Lower leg skin (tissue), 4 donors: ENCODE data around the gene ARID1B. TPM values are rescaled to one million over a fixed set of nuclear protein-coding genes. Genes with fewer than 3 reads are reported as not detected.

ENCODE experiments used
- DNase-seq, 2 donors: peaks; one replicate each; pipeline ENCODE4 v3.0.0-alpha.2; 2019; ENCODE audit warnings: low spot score in 2 of 2
- H3K4me3 ChIP-seq: fragments of 200-600 bp; sonication (generic); 2 replicates; pipeline ENCODE4 v1.5.1; 2017; ENCODE audit warnings: mild to moderate bottlenecking, low read depth; ENCODE audit not compliant: poor library complexity, severe bottlenecking
- POLR2A ChIP-seq, 2 donors: fragments of 450-650 bp; IDR thresholded peaks; one replicate each; pipeline ENCODE4 v1.6.1; 2016 to 2017; ENCODE audit warnings: antibody characterized with exemption in 2 of 2, mild to moderate bottlenecking in 1 of 2, moderate library complexity in 1 of 2
- WGBS, 2 donors: methylation state at CpG; one replicate each; pipeline ENCODE4 v1.1.5; 2018; 5-methylcytosine and 5-hydroxymethylcytosine counted together
- intact Hi-C: fragments of 100-400 bp; cut with DNase I; formaldehyde crosslinking; loops from one replicate; pipeline ENCODE4 v1.15.0; 2023; ENCODE audit warnings: low total_unique reads
- total RNA-seq, 4 donors: library from RNA; depleted of rRNA; stranded (reverse); fragments of >200 nt; gene quantifications; one replicate each; pipeline ENCODE4 v1.1.0, GENCODE V29; 2016
- TF ChIP-seq, protein P1 (sequence below), 3 donors: fragments of 450-650 bp; IDR thresholded peaks; one replicate each; pipeline ENCODE4 v1.5.1; 2016; ENCODE audit warnings: antibody characterized with exemption in 3 of 3, mild to moderate bottlenecking in 3 of 3, moderate library complexity in 2 of 3

The ARID1B gene
- total RNA-seq, 4 donors from 2014 or later, result 87.3 to 132 (median 102) TPM

DNA sequence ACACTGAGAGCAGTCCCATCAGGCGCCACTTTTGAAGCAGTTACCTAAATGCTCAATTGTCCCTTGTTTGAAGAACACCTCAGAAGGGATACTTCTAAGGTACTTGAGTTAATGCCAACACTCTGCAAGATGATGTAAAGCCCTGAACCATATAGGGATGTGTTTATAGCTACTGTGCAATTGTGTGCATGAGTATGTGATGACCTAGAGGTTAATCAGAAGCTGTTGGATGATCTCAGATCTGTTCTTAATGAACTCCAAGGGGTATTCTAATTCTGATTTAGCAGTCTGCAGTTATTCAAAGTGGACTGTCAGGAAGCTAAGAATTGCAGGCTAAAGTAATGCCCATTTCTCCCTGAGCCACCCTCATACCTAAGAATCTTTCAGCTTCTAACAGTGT is 387.8 kb downstream of the ARID1B start:
- 96 to 100% methylated on average over 1 of the region's 1 CpG for WGBS, 2 donors
- intact Hi-C loops, result no loop called here
- no peak for DNase-seq
- no peak overlapping the region for H3K4me3 ChIP-seq
- TF ChIP-seq, protein P1, sequence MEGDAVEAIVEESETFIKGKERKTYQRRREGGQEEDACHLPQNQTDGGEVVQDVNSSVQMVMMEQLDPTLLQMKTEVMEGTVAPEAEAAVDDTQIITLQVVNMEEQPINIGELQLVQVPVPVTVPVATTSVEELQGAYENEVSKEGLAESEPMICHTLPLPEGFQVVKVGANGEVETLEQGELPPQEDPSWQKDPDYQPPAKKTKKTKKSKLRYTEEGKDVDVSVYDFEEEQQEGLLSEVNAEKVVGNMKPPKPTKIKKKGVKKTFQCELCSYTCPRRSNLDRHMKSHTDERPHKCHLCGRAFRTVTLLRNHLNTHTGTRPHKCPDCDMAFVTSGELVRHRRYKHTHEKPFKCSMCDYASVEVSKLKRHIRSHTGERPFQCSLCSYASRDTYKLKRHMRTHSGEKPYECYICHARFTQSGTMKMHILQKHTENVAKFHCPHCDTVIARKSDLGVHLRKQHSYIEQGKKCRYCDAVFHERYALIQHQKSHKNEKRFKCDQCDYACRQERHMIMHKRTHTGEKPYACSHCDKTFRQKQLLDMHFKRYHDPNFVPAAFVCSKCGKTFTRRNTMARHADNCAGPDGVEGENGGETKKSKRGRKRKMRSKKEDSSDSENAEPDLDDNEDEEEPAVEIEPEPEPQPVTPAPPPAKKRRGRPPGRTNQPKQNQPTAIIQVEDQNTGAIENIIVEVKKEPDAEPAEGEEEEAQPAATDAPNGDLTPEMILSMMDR (IDR thresholded peaks at IDR 0.05), result no peak
- TF ChIP-seq POLR2A (IDR thresholded peaks at IDR 0.05), result no peak

DNA sequence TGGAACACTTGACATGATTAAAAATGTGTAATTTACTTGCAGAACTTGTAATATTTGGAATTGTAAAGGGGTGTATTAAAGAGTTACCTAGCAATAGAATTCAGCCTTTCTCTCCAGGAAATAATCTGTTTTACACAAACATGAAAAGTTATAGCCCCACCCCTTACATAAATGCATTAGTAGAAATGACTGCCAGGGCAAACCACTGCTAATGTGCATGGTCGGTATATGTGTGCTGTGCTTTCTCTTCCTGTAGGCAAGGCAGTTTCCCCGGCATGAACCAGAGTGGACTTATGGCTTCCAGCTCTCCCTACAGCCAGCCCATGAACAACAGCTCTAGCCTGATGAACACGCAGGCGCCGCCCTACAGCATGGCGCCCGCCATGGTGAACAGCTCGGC is 389.6 kb downstream of the ARID1B start:
- DNase-seq, result no peak
- WGBS, 2 donors, result 90 to 94% methylated on average over 8 of the region's 8 CpGs
- TF ChIP-seq POLR2A (IDR thresholded peaks at IDR 0.05), result no peak
- TF ChIP-seq, protein P1 (IDR thresholded peaks at IDR 0.05), result no peak
- intact Hi-C loops, result no loop called here
- H3K4me3 ChIP-seq, result no peak overlapping the region

DNA sequence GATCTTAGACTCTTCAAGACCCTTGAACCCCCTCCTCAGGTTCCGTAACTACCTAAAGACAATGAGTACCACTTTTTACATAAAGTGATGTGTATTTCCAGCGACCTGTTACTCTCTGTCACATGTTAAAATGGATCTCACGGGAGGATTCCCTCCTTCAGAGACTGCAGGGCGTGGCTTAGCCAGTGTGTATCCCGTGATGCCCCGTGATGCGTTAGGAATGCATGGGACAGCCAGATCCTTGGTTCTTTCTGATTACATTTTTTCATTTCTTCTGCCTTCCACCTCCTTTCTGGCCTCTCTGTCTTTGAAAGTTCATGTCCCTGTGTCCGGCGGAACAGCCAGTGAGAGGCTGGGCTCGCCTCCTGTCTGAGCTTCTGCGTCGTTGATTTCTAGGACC is 390.7 kb downstream of the ARID1B start:
- intact Hi-C loops, result no loop called here
- 93% methylated on average over 12 of the region's 12 CpGs for WGBS, 2 donors
- DNase-seq, result no peak
- TF ChIP-seq, protein P1 (IDR thresholded peaks at IDR 0.05), result no peak
- no peak for TF ChIP-seq POLR2A (IDR thresholded peaks at IDR 0.05)
- no peak overlapping the region for H3K4me3 ChIP-seq

DNA sequence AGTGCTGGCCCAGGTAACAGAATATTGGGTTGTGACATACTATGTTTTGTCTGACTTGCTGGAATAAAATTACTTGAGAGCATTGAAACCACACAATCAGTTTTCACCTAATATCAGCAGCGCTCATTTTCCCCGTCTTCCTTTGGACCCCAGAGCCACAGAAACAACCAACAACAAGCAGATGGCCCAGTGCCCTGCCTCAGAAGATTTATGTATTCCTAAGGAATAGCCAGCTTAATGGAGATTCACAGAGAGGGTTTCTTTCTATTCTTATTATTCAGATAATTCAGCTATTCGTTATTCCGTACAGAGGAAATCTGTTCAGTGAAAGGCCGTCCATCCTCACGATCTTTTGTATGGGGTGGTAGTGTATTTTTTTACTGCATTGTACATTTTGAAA is 391.3 kb downstream of the ARID1B start:
- no peak for TF ChIP-seq POLR2A (IDR thresholded peaks at IDR 0.05)
- TF ChIP-seq, protein P1 (IDR thresholded peaks at IDR 0.05), result no peak
- no peak overlapping the region for H3K4me3 ChIP-seq
- DNase-seq, result no peak
- intact Hi-C loops, result no loop called here
- WGBS, 2 donors, result 97 to 98% methylated on average over 6 of the region's 6 CpGs

DNA sequence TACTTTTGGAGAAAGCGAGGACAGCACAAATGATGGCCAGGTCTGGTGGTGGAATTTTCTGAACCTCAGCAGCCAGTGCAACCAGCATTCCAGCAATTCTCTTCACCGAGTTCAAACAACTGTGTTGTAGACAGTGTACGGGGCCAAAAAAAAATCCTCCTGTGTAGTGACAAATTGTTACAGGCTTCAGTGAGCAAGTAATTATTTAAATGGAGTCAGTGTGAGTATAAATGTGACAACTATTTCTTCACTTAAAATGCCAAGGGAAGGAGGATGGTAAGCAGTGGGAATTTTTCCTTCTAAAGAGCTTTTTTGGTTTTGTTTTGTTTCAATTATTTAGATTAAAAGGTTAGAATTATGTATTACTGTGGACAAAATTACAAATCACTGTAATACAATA is 392.0 kb downstream of the ARID1B start:
- TF ChIP-seq, protein P1 (IDR thresholded peaks at IDR 0.05), result no peak
- TF ChIP-seq POLR2A (IDR thresholded peaks at IDR 0.05), result no peak
- intact Hi-C loops, result no loop called here
- H3K4me3 ChIP-seq, result no peak overlapping the region
- no peak for DNase-seq
- WGBS, 2 donors, result 89% methylated on average over 3 of the region's 3 CpGs

DNA sequence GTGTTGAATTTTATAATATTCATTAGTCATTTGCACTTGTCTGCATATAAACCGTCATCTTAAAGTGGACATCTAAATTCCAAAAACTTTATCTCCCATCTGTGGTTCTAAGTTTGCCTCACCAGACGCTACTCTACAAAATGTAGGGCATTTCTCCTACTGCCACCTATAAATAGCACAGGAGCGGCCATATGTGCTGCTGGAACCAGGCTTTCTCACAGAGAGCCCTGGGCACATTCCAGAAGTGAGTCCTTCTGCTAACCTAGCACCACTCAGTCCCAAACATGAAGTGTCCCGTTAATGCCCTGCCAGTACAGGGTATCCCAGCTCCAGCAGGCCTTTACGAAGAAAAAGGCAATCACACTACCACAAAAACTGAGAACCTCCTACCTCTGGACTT is 392.5 kb downstream of the ARID1B start:
- WGBS, 2 donors, result 83 to 85% methylated on average over 5 of the region's 5 CpGs
- DNase-seq, result no peak
- intact Hi-C loops, result no loop called here
- no peak overlapping the region for H3K4me3 ChIP-seq
- TF ChIP-seq, protein P1 (IDR thresholded peaks at IDR 0.05), result no peak
- no peak for TF ChIP-seq POLR2A (IDR thresholded peaks at IDR 0.05)
